ENCODE data around the gene COASY. TPM values are rescaled to one million over a fixed set of nuclear protein-coding genes. Genes with fewer than 3 reads are reported as not detected.

The COASY gene
- total and polyA plus RNA-seq, 4 donors: 25.9 to 93.2 (median 64.3) TPM

GRCh38 chr17:42585353-42585752, 23.4 kb downstream of the COASY start:
- Histone ChIP-seq H3K4me3 (no peak overlapping the region), H3K9ac (ENCODE audit: insufficient read depth in 1 of 2, low read length in 2 of 2) (no peak overlapping the region), H3K9me3 (ENCODE audit: control insufficient read depth in 4 of 4, insufficient read depth in 3 of 4, low read length in 3 of 4) (no peaks in the 10 kb centered on the region), H3K36me3 (ENCODE audit: control insufficient read depth in 4 of 4, insufficient read depth in 4 of 4, low read length in 4 of 4) (peaks cover 36 to 57% (median 45%) of the 10 kb centered on the region in 4 donors), H3K27me3 (ENCODE audit: control insufficient read depth in 3 of 3, insufficient read depth in 3 of 3, low read length in 2 of 3) (no peaks in the 10 kb centered on the region), H3K4me1 (ENCODE audit: control insufficient read depth in 5 of 5, insufficient read depth in 5 of 5, low read length in 5 of 5) (peaks cover 0 to 5% (median 0%) of the 10 kb centered on the region in 5 donors), H3K27ac (ENCODE audit: low read depth in 1 of 2, low read length in 1 of 2) (peak overlapping the region in 1 of 2 donors; percentile 64)
- DNase-seq (no peak), ATAC-seq (ENCODE audit: insufficient read depth, low FRiP score) (peak; percentile 27)
- WGBS, 2 donors: 15% methylated on average over 1 of the region's 1 CpG
- TF ChIP-seq CTCF (IDR thresholded peaks at IDR 0.05; ENCODE audit: control extremely low read depth, extremely low read depth): no peak

- no peak overlapping the region for H3K27ac ChIP-seq (ENCODE audit: low read depth in 1 of 2, low read length in 1 of 2)
- TF ChIP-seq CTCF (IDR thresholded peaks at IDR 0.05; ENCODE audit: control extremely low read depth, extremely low read depth): no peak
- H3K4me1 ChIP-seq (ENCODE audit: control insufficient read depth in 5 of 5, insufficient read depth in 5 of 5, low read length in 5 of 5): peaks cover 0 to 5% (median 0%) of the 10 kb centered on the region in 5 donors
- DNase-seq: no peak
- no peak overlapping the region for H3K9ac ChIP-seq (ENCODE audit: insufficient read depth in 1 of 2, low read length in 2 of 2)
- no peaks in the 10 kb centered on the region for H3K27me3 ChIP-seq (ENCODE audit: control insufficient read depth in 3 of 3, insufficient read depth in 3 of 3, low read length in 2 of 3)
- no peak overlapping the region for H3K4me3 ChIP-seq
- peaks cover 35 to 60% (median 46%) of the 10 kb centered on the region in 4 donors for H3K36me3 ChIP-seq (ENCODE audit: control insufficient read depth in 4 of 4, insufficient read depth in 4 of 4, low read length in 4 of 4)
- H3K9me3 ChIP-seq (ENCODE audit: control insufficient read depth in 4 of 4, insufficient read depth in 3 of 4, low read length in 3 of 4): no peaks in the 10 kb centered on the region
- WGBS, 2 donors: 76 to 87% methylated on average over 7 of the region's 7 CpGs
- ATAC-seq (ENCODE audit: insufficient read depth, low FRiP score): no peak
Observed at GRCh38 chr17:42586514-42587230, 24.7 kb downstream of the COASY start.

- Histone ChIP-seq H3K9ac (ENCODE audit: insufficient read depth in 1 of 2, low read length in 2 of 2) (no peak overlapping the region), H3K9me3 (ENCODE audit: control insufficient read depth in 4 of 4, insufficient read depth in 3 of 4, low read length in 3 of 4) (no peaks in the 10 kb centered on the region), H3K27ac (ENCODE audit: low read depth in 1 of 2, low read length in 1 of 2) (no peak overlapping the region), H3K4me1 (ENCODE audit: control insufficient read depth in 5 of 5, insufficient read depth in 5 of 5, low read length in 5 of 5) (peaks cover 0 to 1% (median 0%) of the 10 kb centered on the region in 5 donors), H3K36me3 (ENCODE audit: control insufficient read depth in 4 of 4, insufficient read depth in 4 of 4, low read length in 4 of 4) (peaks cover 21 to 31% (median 26%) of the 10 kb centered on the region in 4 donors), H3K4me3 (no peak overlapping the region), H3K27me3 (ENCODE audit: control insufficient read depth in 3 of 3, insufficient read depth in 3 of 3, low read length in 2 of 3) (no peaks in the 10 kb centered on the region)
- TF ChIP-seq CTCF (IDR thresholded peaks at IDR 0.05; ENCODE audit: control extremely low read depth, extremely low read depth): no peak
- DNase-seq (no peak), ATAC-seq (ENCODE audit: insufficient read depth, low FRiP score) (no peak)
- WGBS, 2 donors: 86 to 99% methylated on average over 2 of the region's 2 CpGs
Observed at GRCh38 chr17:42590886-42591285, 28.9 kb downstream of the COASY start.
